ENCODE measurements around the gene CANX.
"Not testable (repeated sequence)": the region's sequence is repeated elsewhere in the genome, so short reads cannot be mapped to it uniquely, and the experiment has no call there.

Gene CANX

GRCh38 chr5:179697993-179698934, 503 bp upstream of the CANX start:
- DNase-seq (ENCODE audit: low read depth) = peak; percentile 96

GRCh38 chr5:179699616-179700237, 960 bp downstream of the CANX start:
- DNase-seq (ENCODE audit: low read depth) = no peak

- DNase-seq (ENCODE audit: low read depth) = no peak
Measured at GRCh38 chr5:179700401-179700918, 1.7 kb downstream of the CANX start.

- no peak for DNase-seq (ENCODE audit: low read depth)
Measured at GRCh38 chr5:179716286-179716685, 17.5 kb downstream of the CANX start.

- DNase-seq (ENCODE audit: low read depth) = no peak
Measured at GRCh38 chr5:179720222-179720621, 21.5 kb downstream of the CANX start.

GRCh38 chr5:179724163-179724562, 25.4 kb downstream of the CANX start:
- no peak for DNase-seq (ENCODE audit: low read depth)

- DNase-seq (ENCODE audit: low read depth) = no peak
Measured at GRCh38 chr5:179727106-179727505, 28.3 kb downstream of the CANX start.

GRCh38 chr5:179729303-179729702, 30.5 kb downstream of the CANX start:
- no peak for DNase-seq (ENCODE audit: low read depth)

GRCh38 chr5:179729727-179730126, 31.0 kb downstream of the CANX start:
- DNase-seq (ENCODE audit: low read depth) = no peak

- DNase-seq (ENCODE audit: low read depth) = no peak
Measured at GRCh38 chr5:179730356-179730755, 31.6 kb downstream of the CANX start.

GRCh38 chr5:179730852-179731251, 32.1 kb downstream of the CANX start:
- DNase-seq (ENCODE audit: low read depth) = no peak

GRCh38 chr5:179731791-179732411, 33.1 kb downstream of the CANX start:
- no peak for DNase-seq (ENCODE audit: low read depth)

- DNase-seq (ENCODE audit: low read depth) = peak; percentile 98
Measured at GRCh38 chr5:179732412-179732917, 33.7 kb downstream of the CANX start, which contains the start of gene MAML1. Gene MAML1, plus strand, starts transcription at chr5:179732822. Its CDS starts 291 bp downstream, at chr5:179733113.

GRCh38 chr5:179732918-179733771, 34.4 kb downstream of the CANX start:
- DNase-seq (ENCODE audit: low read depth) = no peak

- no peak for DNase-seq (ENCODE audit: low read depth)
Measured at GRCh38 chr5:179733772-179734126, 35.0 kb downstream of the CANX start.

GRCh38 chr5:179734536-179735164, 35.9 kb downstream of the CANX start:
- DNase-seq (ENCODE audit: low read depth) = no peak

GRCh38 chr5:179738742-179739141, 40.0 kb downstream of the CANX start:
- no peak for DNase-seq (ENCODE audit: low read depth)

- not testable (repeated sequence) for DNase-seq (ENCODE audit: low read depth)
Measured at GRCh38 chr5:179744106-179744505, 45.3 kb downstream of the CANX start.

- DNase-seq (ENCODE audit: low read depth) = no peak
Measured at GRCh38 chr5:179746872-179747271, 48.1 kb downstream of the CANX start.

GRCh38 chr5:179747811-179748210, 49.0 kb downstream of the CANX start:
- no peak for DNase-seq (ENCODE audit: low read depth)
